Type B pancreatic cell (in vitro differentiated cells): Measurements from ENCODE around the gene SPARCL1. TPM values are rescaled to one million over a fixed set of nuclear protein-coding genes. Genes with fewer than 3 reads are reported as not detected.
"Not testable (repeated sequence)": the region's sequence is repeated elsewhere in the genome, so short reads cannot be mapped to it uniquely, and the experiment has no call there.

Source experiments
- DNase-seq: peaks from one replicate; pipeline ENCODE4 v3.0.0; 2021; ENCODE audit warnings: mixed read lengths; ENCODE audit not compliant: unreplicated experiment; ENCODE audit errors: extremely low spot score
- H3K27ac Mint-ChIP-seq: 2 replicates; pipeline ENCODE4 v1.8.0; 2021; ENCODE audit warnings: mild to moderate bottlenecking, mixed read lengths
- H3K27me3 Mint-ChIP-seq: 2 replicates; pipeline ENCODE4 v1.8.0; 2021; ENCODE audit warnings: mixed read lengths
- H3K36me3 Mint-ChIP-seq: 2 replicates; pipeline ENCODE4 v1.8.0; 2021; ENCODE audit warnings: mixed read lengths
- H3K4me1 Mint-ChIP-seq: one replicate; pipeline ENCODE4 v1.8.0; 2021; ENCODE audit warnings: mixed read lengths; ENCODE audit not compliant: unreplicated experiment
- H3K4me3 Mint-ChIP-seq: 2 replicates; pipeline ENCODE4 v1.8.0; 2021; ENCODE audit warnings: mild to moderate bottlenecking, mixed read lengths
- H3K9me3 Mint-ChIP-seq: 2 replicates; pipeline ENCODE4 v1.8.0; 2021; ENCODE audit warnings: mixed read lengths
- long read RNA-seq: library from polyadenylated mRNA; unstranded; transcript quantifications from one replicate; pipeline ENCODE4 v2.0.0, GENCODE V29; 2020
- total RNA-seq: library from RNA; stranded (reverse); gene quantifications from 2 replicates; pipeline ENCODE4 v1.2.1, GENCODE V29; 2021; ENCODE audit warnings: low replicate concordance
- TF ChIP-seq, protein P1 (sequence below): fragments of 200-600 bp; sonication (generic); conservative IDR thresholded peaks from 2 replicates; pipeline ENCODE4 v1.5.0; 2021; ENCODE audit warnings: antibody characterized with exemption, mild to moderate bottlenecking

SPARCL1 gene
- 0.38 and 11.2 TPM in 2 replicates for total RNA-seq
- long read RNA-seq, partial matches to known transcripts: 1 of 3 reads
- long read RNA-seq, other reads (novel, unspliced or antisense): 1 of 3 reads

GRCh38 chr4:87529187-87529586 lies at the start of gene SPARCL1:
SPARCL1 (minus strand) TSS chr4:87529376; CDS start chr4:87499574, 29,802 bp downstream.
- no peak within 1 kb of the TSS for H3K4me3 Mint-ChIP-seq
- no peaks in the 10 kb centered on the region for H3K36me3 Mint-ChIP-seq
- H3K9me3 Mint-ChIP-seq: peaks cover 5% of the 10 kb centered on the region
- H3K27me3 Mint-ChIP-seq: no peaks in the 10 kb centered on the region
- no peak for DNase-seq
- no peak within 1 kb of the TSS for H3K27ac Mint-ChIP-seq
- TF ChIP-seq, protein P1, sequence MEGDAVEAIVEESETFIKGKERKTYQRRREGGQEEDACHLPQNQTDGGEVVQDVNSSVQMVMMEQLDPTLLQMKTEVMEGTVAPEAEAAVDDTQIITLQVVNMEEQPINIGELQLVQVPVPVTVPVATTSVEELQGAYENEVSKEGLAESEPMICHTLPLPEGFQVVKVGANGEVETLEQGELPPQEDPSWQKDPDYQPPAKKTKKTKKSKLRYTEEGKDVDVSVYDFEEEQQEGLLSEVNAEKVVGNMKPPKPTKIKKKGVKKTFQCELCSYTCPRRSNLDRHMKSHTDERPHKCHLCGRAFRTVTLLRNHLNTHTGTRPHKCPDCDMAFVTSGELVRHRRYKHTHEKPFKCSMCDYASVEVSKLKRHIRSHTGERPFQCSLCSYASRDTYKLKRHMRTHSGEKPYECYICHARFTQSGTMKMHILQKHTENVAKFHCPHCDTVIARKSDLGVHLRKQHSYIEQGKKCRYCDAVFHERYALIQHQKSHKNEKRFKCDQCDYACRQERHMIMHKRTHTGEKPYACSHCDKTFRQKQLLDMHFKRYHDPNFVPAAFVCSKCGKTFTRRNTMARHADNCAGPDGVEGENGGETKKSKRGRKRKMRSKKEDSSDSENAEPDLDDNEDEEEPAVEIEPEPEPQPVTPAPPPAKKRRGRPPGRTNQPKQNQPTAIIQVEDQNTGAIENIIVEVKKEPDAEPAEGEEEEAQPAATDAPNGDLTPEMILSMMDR: no peak
- H3K4me1 Mint-ChIP-seq: peaks cover 25% of the 10 kb centered on the region

- Mint-ChIP-seq H3K36me3 (no peaks in the 10 kb centered on the region), H3K9me3 (no peaks in the 10 kb centered on the region), H3K27me3 (no peaks in the 10 kb centered on the region), H3K4me3 (no peak overlapping the region), H3K27ac (no peak overlapping the region), H3K4me1 (peaks cover 4% of the 10 kb centered on the region)
- no peak for DNase-seq
- TF ChIP-seq, protein P1: no peak
Observed at GRCh38 chr4:87575983-87576382, 46.8 kb upstream of the SPARCL1 start.

- TF ChIP-seq, protein P1: no peak
- H3K27ac Mint-ChIP-seq: no peak overlapping the region
- no peaks in the 10 kb centered on the region for H3K9me3 Mint-ChIP-seq
- no peak overlapping the region for H3K4me3 Mint-ChIP-seq
- peaks cover 4% of the 10 kb centered on the region for H3K4me1 Mint-ChIP-seq
- H3K36me3 Mint-ChIP-seq: no peaks in the 10 kb centered on the region
- DNase-seq: no peak
- no peaks in the 10 kb centered on the region for H3K27me3 Mint-ChIP-seq
Observed at GRCh38 chr4:87575408-87575807, 46.2 kb upstream of the SPARCL1 start.

GRCh38 chr4:87574996-87575395 lies 45.8 kb upstream of the SPARCL1 start:
- Mint-ChIP-seq H3K36me3 (no peaks in the 10 kb centered on the region), H3K27me3 (no peaks in the 10 kb centered on the region), H3K4me3 (no peak overlapping the region), H3K4me1 (peaks cover 4% of the 10 kb centered on the region), H3K9me3 (no peaks in the 10 kb centered on the region), H3K27ac (no peak overlapping the region)
- no peak for DNase-seq
- TF ChIP-seq, protein P1: no peak

GRCh38 chr4:87574376-87574775 lies 45.2 kb upstream of the SPARCL1 start:
- H3K27me3 Mint-ChIP-seq, H3K36me3 Mint-ChIP-seq, DNase-seq, H3K27ac Mint-ChIP-seq, H3K4me3 Mint-ChIP-seq, H3K4me1 Mint-ChIP-seq, H3K9me3 Mint-ChIP-seq: not testable (repeated sequence)

- Mint-ChIP-seq H3K27ac (no peak overlapping the region), H3K4me1 (no peaks in the 10 kb centered on the region), H3K4me3 (no peak overlapping the region), H3K9me3 (no peaks in the 10 kb centered on the region), H3K27me3 (no peaks in the 10 kb centered on the region), H3K36me3 (no peaks in the 10 kb centered on the region)
- DNase-seq: no peak
- TF ChIP-seq, protein P1: no peak
Observed at GRCh38 chr4:87570290-87570805, 41.2 kb upstream of the SPARCL1 start.
